ENCODE data around the gene PCDHGA2.
A peak's percentile ranks its signal among the peaks of the same experiment; 100 is the strongest.
"Not testable (repeated sequence)": the region's sequence is repeated elsewhere in the genome, so short reads cannot be mapped to it uniquely, and the experiment has no call there.

Gene PCDHGA2

GRCh38 chr5:141349917-141350619 is 11.5 kb downstream of the PCDHGA2 start, which contains the start of gene PCDHGB1:
Gene PCDHGB1 (plus strand): TSS chr5:141350099. CDS start chr5:141350261, 162 bp downstream.
- peak; percentile 26 for DNase-seq

DNA sequence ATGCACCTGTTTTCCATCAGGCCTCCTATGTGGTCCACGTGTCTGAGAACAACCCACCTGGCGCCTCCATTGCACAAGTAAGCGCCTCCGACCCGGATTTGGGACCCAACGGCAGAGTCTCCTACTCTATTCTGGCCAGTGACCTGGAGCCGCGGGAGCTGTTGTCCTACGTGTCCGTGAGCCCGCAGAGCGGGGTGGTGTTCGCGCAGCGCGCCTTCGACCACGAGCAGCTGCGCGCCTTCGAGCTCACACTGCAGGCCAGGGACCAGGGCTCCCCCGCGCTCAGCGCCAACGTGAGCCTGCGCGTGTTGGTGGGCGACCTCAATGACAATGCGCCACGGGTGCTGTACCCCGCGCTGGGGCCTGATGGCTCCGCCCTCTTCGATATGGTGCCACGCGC is 13.0 kb downstream of the PCDHGA2 start:
- no peak for DNase-seq

DNA sequence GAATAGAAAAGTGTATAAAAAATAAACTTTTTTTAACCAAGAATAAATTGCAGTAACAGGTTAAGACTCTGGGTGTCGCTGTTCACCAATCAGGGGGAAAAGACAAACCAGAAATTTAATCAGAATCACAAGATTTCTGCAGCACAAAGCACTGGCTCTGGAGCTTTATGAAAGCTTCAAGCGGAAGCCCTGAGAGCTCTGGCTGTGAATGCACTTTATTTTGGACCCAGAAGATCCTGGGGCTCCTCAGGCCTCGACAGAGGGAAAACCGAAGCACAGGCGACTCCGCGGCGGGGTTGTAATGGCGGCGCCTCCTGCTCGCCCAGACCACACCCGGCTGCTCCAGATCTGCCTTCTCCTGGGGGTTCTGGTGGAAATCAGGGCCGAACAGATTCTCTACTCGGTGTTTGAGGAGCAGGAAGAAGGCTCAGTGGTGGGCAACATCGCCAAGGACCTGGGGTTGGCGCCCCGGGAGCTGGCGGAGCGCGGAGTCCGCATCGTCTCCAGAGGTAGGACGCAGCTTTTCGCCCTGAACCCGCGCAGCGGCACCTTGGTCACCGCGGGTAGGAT is 16.4 kb downstream of the PCDHGA2 start, which contains the start of gene PCDHGA4:
Gene PCDHGA4 (plus strand): TSS at position 122 of the 570 bp plus-strand sequence. CDS start 87 bp downstream, at position 209.
- DNase-seq, result no peak

GRCh38 chr5:141355641-141356040 is 17.1 kb downstream of the PCDHGA2 start:
- no peak for DNase-seq

DNA sequence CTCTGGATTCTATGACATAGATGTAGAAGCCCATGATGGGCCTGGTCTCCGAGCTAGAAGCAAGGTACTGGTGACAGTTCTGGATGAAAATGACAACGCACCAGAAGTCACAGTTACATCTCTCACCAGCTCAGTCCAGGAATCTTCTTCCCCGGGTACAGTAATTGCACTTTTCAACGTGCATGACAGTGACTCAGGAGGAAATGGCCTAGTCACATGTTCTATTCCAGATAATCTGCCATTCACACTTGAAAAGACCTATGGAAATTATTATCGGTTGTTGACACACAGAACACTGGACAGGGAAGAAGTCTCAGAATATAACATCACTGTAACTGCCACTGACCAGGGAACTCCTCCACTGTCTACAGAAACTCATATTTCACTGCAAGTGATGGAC is 17.6 kb downstream of the PCDHGA2 start:
- no peak for DNase-seq

- DNase-seq, result no peak
Measured at GRCh38 chr5:141356950-141357349, 18.4 kb downstream of the PCDHGA2 start.

- DNase-seq, result no peak
Measured at GRCh38 chr5:141359790-141360426, 21.3 kb downstream of the PCDHGA2 start, which contains the start of gene PCDHGB2. Gene PCDHGB2 (plus strand): TSS chr5:141359994. CDS start chr5:141360136, 142 bp downstream.

GRCh38 chr5:141360685-141361084 is 22.1 kb downstream of the PCDHGA2 start:
- DNase-seq, result no peak

DNA sequence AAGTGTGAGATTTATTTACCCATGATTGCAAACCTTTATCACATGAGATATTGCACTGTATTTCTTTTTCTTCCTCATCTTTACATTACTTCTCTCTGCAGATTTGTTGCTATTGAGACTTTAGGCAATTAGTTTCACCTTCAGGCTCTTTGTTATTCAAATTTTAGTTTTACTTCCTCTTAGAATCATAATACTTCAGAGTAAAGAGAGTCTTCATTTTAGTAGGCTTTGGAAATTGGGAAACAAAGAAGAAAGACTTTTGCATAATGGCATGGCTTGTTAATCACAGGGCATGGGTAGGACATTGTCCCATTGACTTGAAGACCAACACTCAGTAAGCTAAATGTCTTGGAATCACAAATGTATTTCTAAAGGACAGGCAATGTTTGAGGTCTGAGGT is 24.2 kb downstream of the PCDHGA2 start:
- DNase-seq, result no peak

GRCh38 chr5:141363952-141364660 is 25.5 kb downstream of the PCDHGA2 start, which contains the start of gene PCDHGA5:
Gene PCDHGA5 (plus strand): TSS chr5:141364162. CDS start chr5:141364331, 169 bp downstream.
- DNase-seq, result no peak

DNA sequence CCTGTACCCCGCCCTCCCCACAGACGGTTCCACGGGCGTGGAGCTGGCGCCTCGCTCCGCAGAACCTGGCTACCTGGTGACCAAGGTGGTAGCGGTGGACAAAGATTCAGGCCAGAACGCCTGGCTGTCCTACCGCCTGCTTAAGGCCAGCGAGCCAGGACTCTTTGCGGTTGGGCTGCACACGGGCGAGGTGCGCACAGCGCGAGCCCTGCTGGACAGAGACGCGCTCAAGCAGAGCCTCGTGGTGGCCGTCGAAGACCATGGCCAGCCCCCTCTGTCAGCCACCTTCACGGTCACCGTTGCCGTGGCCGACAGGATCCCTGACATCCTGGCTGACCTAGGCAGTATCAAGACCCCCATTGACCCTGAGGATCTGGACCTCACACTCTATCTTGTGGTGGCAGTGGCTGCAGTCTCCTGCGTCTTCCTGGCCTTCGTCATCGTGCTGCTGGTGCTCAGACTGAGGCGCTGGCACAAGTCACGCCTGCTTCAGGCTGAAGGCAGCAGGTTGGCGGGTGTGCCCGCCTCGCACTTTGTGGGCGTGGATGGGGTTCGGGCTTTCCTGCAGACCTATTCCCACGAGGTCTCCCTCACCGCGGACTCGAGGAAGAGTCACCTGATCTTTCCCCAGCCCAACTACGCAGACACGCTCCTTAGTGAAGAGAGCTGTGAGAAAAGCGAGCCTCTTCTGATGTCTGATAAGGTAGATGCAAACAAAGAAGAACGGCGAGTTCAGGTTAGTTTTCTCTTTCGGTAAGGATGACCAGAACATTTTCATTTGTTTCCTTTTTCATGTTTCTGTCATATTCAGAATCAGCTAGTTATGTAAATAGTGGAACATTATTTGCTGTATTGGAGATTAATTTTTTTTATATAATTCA is 27.7 kb downstream of the PCDHGA2 start:
- no peak for DNase-seq

DNA sequence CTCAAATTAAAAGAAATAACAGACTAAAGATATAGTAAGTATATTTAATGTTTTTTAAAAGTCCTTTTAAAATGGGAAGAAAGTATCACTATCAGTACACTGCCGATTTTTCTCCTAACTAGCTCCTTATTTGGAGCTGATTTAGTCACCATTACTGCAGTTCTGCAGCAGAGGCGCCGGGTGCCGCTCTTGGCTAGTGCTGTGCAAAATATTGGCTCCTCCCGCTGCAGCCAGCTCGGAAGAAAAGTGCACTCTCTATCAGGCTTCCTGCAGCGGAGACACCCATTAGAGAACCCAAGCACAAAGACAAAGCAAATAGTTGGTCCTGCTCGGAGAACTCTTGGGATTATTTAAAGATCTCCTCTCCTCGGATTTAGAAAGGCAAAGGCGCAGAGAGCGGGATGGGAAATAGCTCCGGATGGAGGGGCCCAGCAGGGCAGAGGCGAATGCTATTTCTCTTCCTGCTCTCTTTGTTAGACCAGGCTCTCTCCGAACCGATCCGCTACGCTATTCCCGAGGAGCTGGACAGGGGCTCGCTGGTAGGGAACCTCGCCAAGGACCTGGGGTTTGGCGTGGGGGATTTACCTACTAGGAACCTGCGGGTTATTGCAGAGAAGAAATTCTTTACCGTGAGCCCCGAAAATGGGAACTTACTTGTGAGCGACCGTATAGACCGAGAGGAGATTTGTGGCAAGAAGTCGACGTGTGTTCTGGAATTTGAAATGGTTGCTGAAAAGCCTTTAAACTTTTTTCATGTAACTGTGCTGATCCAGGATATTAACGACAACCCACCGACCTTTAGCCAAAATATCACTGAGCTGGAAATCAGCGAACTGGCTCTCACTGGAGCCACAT is 31.7 kb downstream of the PCDHGA2 start, which contains the start of gene PCDHGB3:
Gene PCDHGB3 (plus strand): TSS at position 249 of the 855 bp plus-strand sequence. CDS start 153 bp downstream, at position 402.
- peak; percentile 36 for DNase-seq

DNA sequence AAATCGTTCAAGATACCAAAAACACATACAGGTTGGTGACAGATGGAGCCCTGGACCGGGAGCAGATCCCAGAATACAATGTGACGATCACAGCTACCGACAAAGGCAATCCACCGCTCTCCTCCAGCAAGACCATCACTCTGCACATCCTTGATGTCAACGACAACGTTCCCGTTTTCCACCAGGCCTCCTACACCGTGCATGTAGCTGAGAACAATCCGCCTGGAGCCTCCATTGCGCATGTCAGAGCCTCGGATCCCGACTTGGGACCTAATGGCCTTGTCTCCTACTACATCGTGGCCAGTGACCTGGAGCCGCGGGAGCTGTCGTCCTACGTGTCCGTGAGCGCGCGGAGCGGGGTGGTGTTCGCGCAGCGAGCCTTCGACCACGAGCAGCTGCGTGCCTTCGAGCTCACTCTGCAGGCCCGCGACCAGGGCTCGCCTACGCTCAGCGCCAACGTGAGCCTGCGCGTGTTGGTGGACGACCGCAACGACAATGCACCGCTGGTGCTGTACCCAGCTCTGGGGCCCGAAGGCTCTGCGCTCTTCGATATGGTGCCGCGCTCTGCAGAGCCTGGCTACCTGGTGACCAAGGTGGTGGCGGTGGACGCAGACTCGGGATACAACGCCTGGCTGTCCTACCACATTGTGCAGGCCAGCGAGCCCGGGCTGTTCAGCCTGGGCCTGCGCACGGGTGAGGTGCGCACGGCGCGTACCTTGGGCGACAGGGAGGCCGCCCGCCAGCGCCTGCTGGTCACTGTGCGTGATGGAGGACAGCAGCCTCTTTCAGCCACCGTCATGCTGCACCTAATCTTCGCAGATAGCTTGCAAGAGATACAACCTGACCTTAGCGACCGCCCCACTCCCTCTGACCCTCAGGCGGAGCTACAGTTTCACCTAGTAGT is 33.3 kb downstream of the PCDHGA2 start:
- no peak for DNase-seq

GRCh38 chr5:141373673-141374317 is 35.2 kb downstream of the PCDHGA2 start, which contains the start of gene PCDHGA6:
Gene PCDHGA6 (plus strand): TSS chr5:141373891. CDS start chr5:141374084, 193 bp downstream.
- DNase-seq, result no peak

GRCh38 chr5:141374627-141375026 is 36.1 kb downstream of the PCDHGA2 start:
- no peak for DNase-seq

GRCh38 chr5:141375444-141376155 is 37.0 kb downstream of the PCDHGA2 start:
- DNase-seq, result not testable (repeated sequence)

DNA sequence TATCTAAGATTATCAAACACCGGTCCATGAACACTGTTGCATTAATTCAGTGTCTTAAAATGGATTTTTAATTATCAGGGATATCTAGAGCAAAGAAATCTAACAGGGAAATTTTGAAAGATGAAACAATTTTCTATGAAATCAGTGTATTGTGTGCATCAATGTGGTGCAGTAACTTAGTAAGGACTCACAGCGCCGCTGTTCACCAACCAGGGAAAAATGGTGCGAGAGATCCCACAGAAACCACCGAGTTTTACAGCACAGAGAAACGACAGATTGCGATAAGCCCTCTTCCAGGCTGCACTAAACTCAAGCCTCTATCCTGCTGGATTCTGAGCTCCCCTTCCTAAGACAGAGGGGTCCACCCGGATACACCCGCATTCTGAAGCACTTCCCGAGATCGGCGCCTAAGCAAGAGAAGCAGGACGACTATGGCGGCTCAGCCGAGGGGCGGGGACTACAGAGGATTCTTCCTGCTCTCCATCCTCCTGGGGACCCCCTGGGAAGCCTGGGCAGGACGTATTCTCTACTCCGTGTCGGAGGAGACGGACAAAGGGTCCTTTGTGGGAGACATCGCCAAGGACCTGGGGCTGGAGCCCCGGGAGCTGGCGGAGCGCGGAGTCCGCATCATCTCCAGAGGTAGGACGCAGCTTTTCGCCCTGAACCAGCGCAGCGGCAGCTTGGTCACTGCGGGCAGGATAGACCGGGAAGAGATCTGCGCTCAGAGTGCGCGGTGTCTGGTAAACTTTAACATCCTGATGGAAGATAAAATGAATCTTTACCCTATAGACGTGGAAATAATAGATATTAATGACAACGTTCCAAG is 44.1 kb downstream of the PCDHGA2 start, which contains the start of gene PCDHGA7:
Gene PCDHGA7 (plus strand): TSS at position 274 of the 826 bp plus-strand sequence. CDS start 158 bp downstream, at position 432.
- no peak for DNase-seq

Measured in stimulated activated CD4-positive, alpha-beta T cell treated with anti-CD3 and anti-CD28 coated beads, Interleukin-4, amount 100 ng/mL, for 1 hour (primary cell).